Measurements from ENCODE around the gene VWA2. TPM values are rescaled to one million over a fixed set of nuclear protein-coding genes. Genes with fewer than 3 reads are reported as not detected.
"Not testable (repeated sequence)": the region's sequence is repeated elsewhere in the genome, so short reads cannot be mapped to it uniquely, and the experiment has no call there.

Gene VWA2
- total and polyA plus RNA-seq, 2 donors (not counting 3 experiments of a cell fraction or from before 2014, with no cell fraction given): not detected

- Histone ChIP-seq H3K27me3 (ENCODE audit: control insufficient read depth in 2 of 2, insufficient read depth in 2 of 2, low read length in 2 of 2) (peaks cover 3 to 23% of the 10 kb centered on the region in 2 experiments), H3K9ac (replicated peaks; ENCODE audit: extremely low read depth, insufficient read depth, low read length) (no peak overlapping the region), H3K4me1 (ENCODE audit: control insufficient read depth, extremely low read depth, insufficient read depth, low read length) (no peaks in the 10 kb centered on the region), H3K4me2 (ENCODE audit: insufficient read depth, low read length) (no peak overlapping the region), H2AFZ (ENCODE audit: low read depth, low read length) (no peak overlapping the region), H4K20me1 (replicated peaks; ENCODE audit: control insufficient read depth, extremely low read depth, insufficient read depth, low read length) (no peaks in the 10 kb centered on the region), H3K9me1 (replicated peaks; ENCODE audit: control insufficient read depth, extremely low read depth, insufficient read depth, low read length) (no peaks in the 10 kb centered on the region), H3K27ac (ENCODE audit: insufficient read depth, low read depth, low read length) (no peak overlapping the region), H3K36me3 (ENCODE audit: control insufficient read depth in 2 of 2, extremely low read depth in 1 of 2, insufficient read depth in 2 of 2, low read length in 2 of 2) (no peaks in the 10 kb centered on the region), H3K9me3 (replicated peaks; ENCODE audit: control insufficient read depth, insufficient read depth, low read length) (no peaks in the 10 kb centered on the region), H3K4me3 (replicated peaks in 1 of 3; ENCODE audit: insufficient read depth in 1 of 3, low read depth in 1 of 3, low read length in 3 of 3) (no peak overlapping the region), H3K79me2 (ENCODE audit: control insufficient read depth, insufficient read depth, low read length) (no peaks in the 10 kb centered on the region)
- no TSS peak for BruUV-seq (replicated peaks)
- POLR2A ChIA-PET: no interaction called here
- CTCF ChIA-PET: interaction anchor here (1.6 kb wide), 1 partner anchor 29 kb away, joined by 5 read pairs; no protein-coding TSS in a partner anchor
- TF ChIP-seq POLR2A (IDR thresholded peaks at IDR 0.05; ENCODE audit: low read depth, low read length) (no peak), EZH2 (IDR thresholded peaks at IDR 0.05; ENCODE audit: borderline replicate concordance, low read depth, low read length, severe bottlenecking) (no peak), POLR2AphosphoS5 (IDR thresholded peaks at IDR 0.05; ENCODE audit: insufficient read depth, low read depth, low read length) (no peak), MYC (IDR thresholded peaks at IDR 0.05; ENCODE audit: low read depth, low read length) (no peak), GATA2 (IDR thresholded peaks at IDR 0.05; ENCODE audit: insufficient read depth, insufficient read length, low read depth, low read length) (no peak), CTCF (IDR thresholded peaks at IDR 0.05; ENCODE audit: extremely low read depth in 1 of 2, insufficient read depth in 1 of 2, low read depth in 1 of 2, low read length in 2 of 2) (no peak), MAX (IDR thresholded peaks at IDR 0.05; ENCODE audit: insufficient read depth, insufficient read length) (no peak), JUN (IDR thresholded peaks at IDR 0.05; ENCODE audit: borderline replicate concordance, insufficient read depth, insufficient read length, low read depth) (no peak), FOS (IDR thresholded peaks at IDR 0.05; ENCODE audit: borderline replicate concordance, insufficient read depth, low read length) (no peak)
- DNase-seq (ENCODE audit: low read depth, low spot score) (no peak), FAIRE-seq (no peak)
- dilution Hi-C loops (cut with MboI; ENCODE audit: extremely low pct_ligation_motif_present, low sequenced_read_pairs) (no loop called here), intact Hi-C loops (cut with micrococcal nuclease) (no loop called here)
These were observed 93.5 kb downstream of the VWA2 start for GRCh38 chr10:114332301-114333192.

- H4K20me1 ChIP-seq (replicated peaks; ENCODE audit: control insufficient read depth, extremely low read depth, insufficient read depth, low read length); H3K4me3 ChIP-seq (replicated peaks in 1 of 3; ENCODE audit: insufficient read depth in 1 of 3, low read depth in 1 of 3, low read length in 3 of 3); intact Hi-C loops (cut with micrococcal nuclease); H3K27ac ChIP-seq (ENCODE audit: insufficient read depth, low read depth, low read length); H3K4me2 ChIP-seq (ENCODE audit: insufficient read depth, low read length); H3K9me3 ChIP-seq (replicated peaks; ENCODE audit: control insufficient read depth, insufficient read depth, low read length); H3K4me1 ChIP-seq (ENCODE audit: control insufficient read depth, extremely low read depth, insufficient read depth, low read length); POLR2A ChIA-PET; FAIRE-seq; H2AFZ ChIP-seq (ENCODE audit: low read depth, low read length); H3K79me2 ChIP-seq (ENCODE audit: control insufficient read depth, insufficient read depth, low read length); dilution Hi-C loops (cut with MboI; ENCODE audit: extremely low pct_ligation_motif_present, low sequenced_read_pairs); H3K9ac ChIP-seq (replicated peaks; ENCODE audit: extremely low read depth, insufficient read depth, low read length); DNase-seq (ENCODE audit: low read depth, low spot score); H3K9me1 ChIP-seq (replicated peaks; ENCODE audit: control insufficient read depth, extremely low read depth, insufficient read depth, low read length); BruUV-seq (replicated peaks); H3K36me3 ChIP-seq (ENCODE audit: control insufficient read depth in 2 of 2, extremely low read depth in 1 of 2, insufficient read depth in 2 of 2, low read length in 2 of 2): not testable (repeated sequence)
- CTCF ChIA-PET: interaction anchor here (1.6 kb wide), 1 partner anchor 30 kb away, joined by 5 read pairs; no protein-coding TSS in a partner anchor
- peaks cover 3 to 21% of the 10 kb centered on the region in 2 experiments for H3K27me3 ChIP-seq (ENCODE audit: control insufficient read depth in 2 of 2, insufficient read depth in 2 of 2, low read length in 2 of 2)
These were observed 94.4 kb downstream of the VWA2 start for GRCh38 chr10:114333441-114333840.
